Prostate gland (tissue), 1 donor: ENCODE results near the gene BNC2.

Experiments used
- POLR2A ChIP-seq: fragments of 450-650 bp; IDR thresholded peaks from one replicate; pipeline ENCODE4 v1.6.1; 2016; ENCODE audit warnings: antibody characterized with exemption, mild to moderate bottlenecking
- POLR2AphosphoS5 ChIP-seq: sonication (generic); formaldehyde crosslinking; IDR thresholded peaks from one replicate; pipeline ENCODE4 v1.6.1; 2017; ENCODE audit warnings: antibody characterized with exemption

DNA sequence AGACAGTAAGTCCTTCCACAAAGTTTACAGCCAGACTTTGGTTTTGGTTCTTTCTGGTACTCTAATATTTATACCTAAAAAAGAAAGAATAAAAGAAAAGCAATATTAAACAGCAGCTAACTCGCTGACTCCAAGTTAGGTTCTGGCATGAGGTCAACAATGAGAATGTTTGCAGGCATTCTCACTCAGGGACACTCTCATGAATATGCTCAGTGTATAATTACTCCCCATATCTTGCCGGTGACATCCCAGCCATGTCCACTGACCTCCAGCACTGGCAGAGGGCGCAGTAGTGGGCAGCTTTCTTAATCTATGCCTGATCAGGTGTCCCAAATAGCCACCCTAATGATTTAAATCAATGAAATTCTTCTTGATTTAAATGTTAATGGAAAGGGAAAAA is 151.5 kb downstream of the BNC2 start:
- no peak for TF ChIP-seq POLR2AphosphoS5
- TF ChIP-seq POLR2A, result no peak
